ENCODE results near the gene NUP160. TPM values are rescaled to one million over a fixed set of nuclear protein-coding genes. Genes with fewer than 3 reads are reported as not detected.

The NUP160 gene
- polyA plus RNA-seq, 1 donor from 2014 or later = 45.5 TPM

DNA sequence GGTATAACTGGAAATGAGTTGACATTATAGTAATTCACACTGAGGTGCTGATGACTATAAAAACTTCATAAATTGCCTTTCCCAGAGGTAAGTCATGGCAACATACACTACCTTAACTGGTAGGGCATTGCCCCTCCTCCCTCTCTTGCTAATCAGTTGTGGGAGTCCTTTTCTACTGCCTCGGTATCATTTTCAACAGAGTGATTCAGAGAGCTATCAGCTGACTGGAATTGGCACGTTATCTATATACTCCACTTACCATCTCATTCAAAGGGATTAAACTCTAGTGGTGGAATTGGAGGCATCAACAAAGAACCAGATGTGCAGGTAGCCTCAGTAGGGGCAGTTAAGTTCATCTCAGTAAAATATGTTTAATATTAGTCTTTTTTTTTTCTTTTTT is 8.0 kb upstream of the NUP160 start:
- H3K36me3 ChIP-seq (ENCODE audit: insufficient read depth, low read length) = no peaks in the 10 kb centered on the region
- H3K79me2 ChIP-seq (replicated peaks; ENCODE audit: insufficient read depth, low read length) = no peaks in the 10 kb centered on the region
- H3K4me2 ChIP-seq (ENCODE audit: low read length) = no peak overlapping the region
- H3K4me3 ChIP-seq (ENCODE audit: low read length) = no peak overlapping the region
- H3K9me3 ChIP-seq (ENCODE audit: low read length) = no peaks in the 10 kb centered on the region
- H3K27me3 ChIP-seq (ENCODE audit: insufficient read depth, low read depth, low read length) = no peaks in the 10 kb centered on the region
- no peaks in the 10 kb centered on the region for H4K20me1 ChIP-seq (ENCODE audit: insufficient read depth)
- no peak overlapping the region for H3K27ac ChIP-seq (ENCODE audit: low read length)
- TF ChIP-seq EP300 (conservative IDR thresholded peaks at IDR 0.05; ENCODE audit: poor library complexity, severe bottlenecking) (no peak), EZH2 (IDR thresholded peaks at IDR 0.05; ENCODE audit: borderline replicate concordance, insufficient read depth, low read length, poor library complexity, severe bottlenecking) (no peak), SMC3 (conservative IDR thresholded peaks at IDR 0.05; ENCODE audit: poor library complexity) (no peak)
- H3K9ac ChIP-seq (ENCODE audit: low read length) = no peak overlapping the region
- no peak overlapping the region for H2AFZ ChIP-seq (ENCODE audit: low read depth, low read length)
- no peaks in the 10 kb centered on the region for H3F3A ChIP-seq (ENCODE audit: insufficient read depth, low read length, poor library complexity, severe bottlenecking)
- H3K9me2 ChIP-seq (ENCODE audit: insufficient read depth, low read length) = no peaks in the 10 kb centered on the region

DNA sequence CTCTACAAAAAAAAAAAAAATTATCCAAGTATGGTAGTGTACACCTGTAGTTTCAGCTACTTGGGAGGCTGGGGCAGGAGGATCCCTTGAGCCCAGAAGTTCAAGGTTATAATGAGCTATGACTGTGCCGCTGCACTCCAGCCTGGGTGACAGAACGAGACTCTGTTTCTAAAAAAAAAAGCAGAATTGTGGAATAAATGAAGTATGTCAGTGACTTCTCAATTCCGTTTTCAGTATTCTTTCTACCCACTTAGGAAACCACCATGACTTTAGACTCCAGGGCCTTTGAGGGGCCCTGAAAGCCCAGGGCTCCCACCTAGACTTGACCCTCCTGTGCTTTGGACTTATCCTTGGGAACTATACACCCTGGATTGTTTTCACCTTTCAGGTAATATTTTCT is 6.5 kb upstream of the NUP160 start:
- no peak overlapping the region for H3K27ac ChIP-seq (ENCODE audit: low read length)
- H2AFZ ChIP-seq (ENCODE audit: low read depth, low read length) = no peak overlapping the region
- TF ChIP-seq POLR2AphosphoS5 (IDR thresholded peaks at IDR 0.05) (no peak), RAD21 (conservative IDR thresholded peaks at IDR 0.05) (no peak), TAF1 (IDR thresholded peaks at IDR 0.05; ENCODE audit: low read depth) (no peak), SMC3 (conservative IDR thresholded peaks at IDR 0.05; ENCODE audit: poor library complexity) (no peak)
- no peak overlapping the region for H3K9ac ChIP-seq (ENCODE audit: low read length)
- no peaks in the 10 kb centered on the region for H3K9me3 ChIP-seq (ENCODE audit: low read length)
- H3K9me2 ChIP-seq (ENCODE audit: insufficient read depth, low read length) = no peaks in the 10 kb centered on the region
- no peaks in the 10 kb centered on the region for H4K20me1 ChIP-seq (ENCODE audit: insufficient read depth)
- H3K79me2 ChIP-seq (replicated peaks; ENCODE audit: insufficient read depth, low read length) = no peaks in the 10 kb centered on the region
- no peaks in the 10 kb centered on the region for H3K36me3 ChIP-seq (ENCODE audit: insufficient read depth, low read length)
- no peaks in the 10 kb centered on the region for H3F3A ChIP-seq (ENCODE audit: insufficient read depth, low read length, poor library complexity, severe bottlenecking)
- no peak overlapping the region for H3K4me2 ChIP-seq (ENCODE audit: low read length)
- no peaks in the 10 kb centered on the region for H3K27me3 ChIP-seq (ENCODE audit: insufficient read depth, low read depth, low read length)
- no peak overlapping the region for H3K4me3 ChIP-seq (ENCODE audit: low read length)

GRCh38 chr11:47852053-47852452 is 3.9 kb upstream of the NUP160 start:
- TF ChIP-seq POLR2AphosphoS5 (IDR thresholded peaks at IDR 0.05) = no peak
- TF ChIP-seq, protein P1, sequence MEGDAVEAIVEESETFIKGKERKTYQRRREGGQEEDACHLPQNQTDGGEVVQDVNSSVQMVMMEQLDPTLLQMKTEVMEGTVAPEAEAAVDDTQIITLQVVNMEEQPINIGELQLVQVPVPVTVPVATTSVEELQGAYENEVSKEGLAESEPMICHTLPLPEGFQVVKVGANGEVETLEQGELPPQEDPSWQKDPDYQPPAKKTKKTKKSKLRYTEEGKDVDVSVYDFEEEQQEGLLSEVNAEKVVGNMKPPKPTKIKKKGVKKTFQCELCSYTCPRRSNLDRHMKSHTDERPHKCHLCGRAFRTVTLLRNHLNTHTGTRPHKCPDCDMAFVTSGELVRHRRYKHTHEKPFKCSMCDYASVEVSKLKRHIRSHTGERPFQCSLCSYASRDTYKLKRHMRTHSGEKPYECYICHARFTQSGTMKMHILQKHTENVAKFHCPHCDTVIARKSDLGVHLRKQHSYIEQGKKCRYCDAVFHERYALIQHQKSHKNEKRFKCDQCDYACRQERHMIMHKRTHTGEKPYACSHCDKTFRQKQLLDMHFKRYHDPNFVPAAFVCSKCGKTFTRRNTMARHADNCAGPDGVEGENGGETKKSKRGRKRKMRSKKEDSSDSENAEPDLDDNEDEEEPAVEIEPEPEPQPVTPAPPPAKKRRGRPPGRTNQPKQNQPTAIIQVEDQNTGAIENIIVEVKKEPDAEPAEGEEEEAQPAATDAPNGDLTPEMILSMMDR (IDR thresholded peaks at IDR 0.05; ENCODE audit: poor library complexity, severe bottlenecking) = no peak
- TF ChIP-seq EP300 (conservative IDR thresholded peaks at IDR 0.05; ENCODE audit: poor library complexity, severe bottlenecking) = no peak
- TF ChIP-seq, protein P2, sequence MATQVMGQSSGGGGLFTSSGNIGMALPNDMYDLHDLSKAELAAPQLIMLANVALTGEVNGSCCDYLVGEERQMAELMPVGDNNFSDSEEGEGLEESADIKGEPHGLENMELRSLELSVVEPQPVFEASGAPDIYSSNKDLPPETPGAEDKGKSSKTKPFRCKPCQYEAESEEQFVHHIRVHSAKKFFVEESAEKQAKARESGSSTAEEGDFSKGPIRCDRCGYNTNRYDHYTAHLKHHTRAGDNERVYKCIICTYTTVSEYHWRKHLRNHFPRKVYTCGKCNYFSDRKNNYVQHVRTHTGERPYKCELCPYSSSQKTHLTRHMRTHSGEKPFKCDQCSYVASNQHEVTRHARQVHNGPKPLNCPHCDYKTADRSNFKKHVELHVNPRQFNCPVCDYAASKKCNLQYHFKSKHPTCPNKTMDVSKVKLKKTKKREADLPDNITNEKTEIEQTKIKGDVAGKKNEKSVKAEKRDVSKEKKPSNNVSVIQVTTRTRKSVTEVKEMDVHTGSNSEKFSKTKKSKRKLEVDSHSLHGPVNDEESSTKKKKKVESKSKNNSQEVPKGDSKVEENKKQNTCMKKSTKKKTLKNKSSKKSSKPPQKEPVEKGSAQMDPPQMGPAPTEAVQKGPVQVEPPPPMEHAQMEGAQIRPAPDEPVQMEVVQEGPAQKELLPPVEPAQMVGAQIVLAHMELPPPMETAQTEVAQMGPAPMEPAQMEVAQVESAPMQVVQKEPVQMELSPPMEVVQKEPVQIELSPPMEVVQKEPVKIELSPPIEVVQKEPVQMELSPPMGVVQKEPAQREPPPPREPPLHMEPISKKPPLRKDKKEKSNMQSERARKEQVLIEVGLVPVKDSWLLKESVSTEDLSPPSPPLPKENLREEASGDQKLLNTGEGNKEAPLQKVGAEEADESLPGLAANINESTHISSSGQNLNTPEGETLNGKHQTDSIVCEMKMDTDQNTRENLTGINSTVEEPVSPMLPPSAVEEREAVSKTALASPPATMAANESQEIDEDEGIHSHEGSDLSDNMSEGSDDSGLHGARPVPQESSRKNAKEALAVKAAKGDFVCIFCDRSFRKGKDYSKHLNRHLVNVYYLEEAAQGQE (IDR thresholded peaks at IDR 0.05; ENCODE audit: borderline replicate concordance) = no peak
- no peak for TF ChIP-seq SMC3 (conservative IDR thresholded peaks at IDR 0.05; ENCODE audit: poor library complexity)
- no peak for TF ChIP-seq TAF1 (IDR thresholded peaks at IDR 0.05; ENCODE audit: low read depth)
- no peak for TF ChIP-seq EZH2 (IDR thresholded peaks at IDR 0.05; ENCODE audit: borderline replicate concordance, insufficient read depth, low read length, poor library complexity, severe bottlenecking)
- TF ChIP-seq RAD21 (conservative IDR thresholded peaks at IDR 0.05) = no peak
- TF ChIP-seq MXI1 (conservative IDR thresholded peaks at IDR 0.05; ENCODE audit: poor library complexity, severe bottlenecking) = no peak
- Histone ChIP-seq H4K20me1 (ENCODE audit: insufficient read depth) (no peaks in the 10 kb centered on the region), H3K4me3 (ENCODE audit: low read length) (no peak overlapping the region), H3K9ac (ENCODE audit: low read length) (no peak overlapping the region), H3F3A (ENCODE audit: insufficient read depth, low read length, poor library complexity, severe bottlenecking) (no peaks in the 10 kb centered on the region), H3K36me3 (ENCODE audit: insufficient read depth, low read length) (no peaks in the 10 kb centered on the region), H3K27me3 (ENCODE audit: insufficient read depth, low read depth, low read length) (no peaks in the 10 kb centered on the region), H3K9me2 (ENCODE audit: insufficient read depth, low read length) (no peaks in the 10 kb centered on the region), H3K9me3 (ENCODE audit: low read length) (no peaks in the 10 kb centered on the region), H3K27ac (ENCODE audit: low read length) (no peak overlapping the region), H2AFZ (ENCODE audit: low read depth, low read length) (no peak overlapping the region), H3K4me2 (ENCODE audit: low read length) (no peak overlapping the region), H3K79me2 (replicated peaks; ENCODE audit: insufficient read depth, low read length) (peaks cover 9% of the 10 kb centered on the region)
